Measurements from ENCODE around the gene FNDC3B. TPM values are rescaled to one million over a fixed set of nuclear protein-coding genes. Genes with fewer than 3 reads are reported as not detected.
A peak's percentile ranks its signal among the peaks of the same experiment; 100 is the strongest.

The FNDC3B gene
- total RNA-seq, 1 donor from 2014 or later, result 56.1 TPM

DNA sequence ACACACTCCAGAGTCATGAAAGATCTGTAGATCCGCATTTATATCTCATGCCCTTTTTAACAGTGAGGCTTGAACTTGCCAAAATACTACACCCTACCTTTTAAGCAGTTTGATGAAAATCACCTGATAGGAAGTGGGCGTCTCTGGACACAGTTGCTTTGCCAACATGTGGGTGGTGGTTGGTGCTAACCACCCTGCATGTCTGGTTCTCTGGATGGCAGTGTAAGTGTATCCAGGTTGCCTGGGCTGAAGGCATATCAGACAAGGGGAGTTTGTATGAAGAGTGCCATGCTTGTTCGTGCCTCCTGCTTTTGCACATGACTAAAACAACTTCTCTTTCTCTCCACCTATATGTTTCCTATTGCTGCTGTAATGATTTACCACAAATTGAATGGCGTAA, 249.3 kb downstream of the FNDC3B start:
- DNase-seq (no peak), ATAC-seq (ENCODE audit: poor library complexity) (no peak)
- intact Hi-C loops (cut with DNase I), result no loop called here

DNA sequence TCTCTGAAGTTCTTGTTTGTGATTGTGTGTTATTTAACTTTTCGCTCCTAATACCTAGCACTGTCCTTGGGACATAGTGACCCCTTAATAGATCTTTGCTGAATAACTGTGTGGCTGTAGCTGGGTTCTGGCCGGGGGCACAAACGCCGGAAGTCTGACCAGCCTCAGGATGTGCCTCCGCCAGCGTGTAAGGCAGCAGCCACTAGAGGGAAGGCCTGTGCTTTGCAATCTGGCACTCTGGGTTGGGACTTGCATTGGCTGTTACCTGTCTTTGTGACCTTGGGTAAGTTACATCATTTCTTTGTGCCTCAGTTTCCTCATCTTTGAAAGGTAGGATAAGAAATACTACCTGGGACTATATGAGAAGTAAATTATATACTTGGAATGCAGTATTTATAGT, 250.2 kb downstream of the FNDC3B start:
- peak; percentile 58 for DNase-seq

GRCh38 chr3:172290457-172290856, 251.1 kb downstream of the FNDC3B start:
- intact Hi-C loops (cut with DNase I), result no loop called here
- DNase-seq (no peak), ATAC-seq (ENCODE audit: poor library complexity) (no peak)

More for the DNA sequence above, 250.2 kb downstream of the FNDC3B start:
- intact Hi-C loops (cut with DNase I), result no loop called here
- ATAC-seq (ENCODE audit: poor library complexity), result no peak

GRCh38 chr3:172291650-172292049, 252.3 kb downstream of the FNDC3B start:
- intact Hi-C loops (cut with DNase I), result no loop called here
- ATAC-seq (ENCODE audit: poor library complexity), result peak; percentile 14
- no peak for DNase-seq

- intact Hi-C loops (cut with DNase I), result no loop called here
- DNase-seq (no peak), ATAC-seq (ENCODE audit: poor library complexity) (peak; percentile 51)
Measured at GRCh38 chr3:172292422-172292821, 253.0 kb downstream of the FNDC3B start.

- ATAC-seq (ENCODE audit: poor library complexity), result no peak
- DNase-seq, result no peak
- intact Hi-C loops (cut with DNase I), result no loop called here
Measured at GRCh38 chr3:172293093-172293492, 253.7 kb downstream of the FNDC3B start.

- intact Hi-C loops (cut with DNase I), result no loop called here
- DNase-seq, result no peak
- ATAC-seq (ENCODE audit: poor library complexity), result no peak
Measured at GRCh38 chr3:172294223-172294806, 254.9 kb downstream of the FNDC3B start.

DNA sequence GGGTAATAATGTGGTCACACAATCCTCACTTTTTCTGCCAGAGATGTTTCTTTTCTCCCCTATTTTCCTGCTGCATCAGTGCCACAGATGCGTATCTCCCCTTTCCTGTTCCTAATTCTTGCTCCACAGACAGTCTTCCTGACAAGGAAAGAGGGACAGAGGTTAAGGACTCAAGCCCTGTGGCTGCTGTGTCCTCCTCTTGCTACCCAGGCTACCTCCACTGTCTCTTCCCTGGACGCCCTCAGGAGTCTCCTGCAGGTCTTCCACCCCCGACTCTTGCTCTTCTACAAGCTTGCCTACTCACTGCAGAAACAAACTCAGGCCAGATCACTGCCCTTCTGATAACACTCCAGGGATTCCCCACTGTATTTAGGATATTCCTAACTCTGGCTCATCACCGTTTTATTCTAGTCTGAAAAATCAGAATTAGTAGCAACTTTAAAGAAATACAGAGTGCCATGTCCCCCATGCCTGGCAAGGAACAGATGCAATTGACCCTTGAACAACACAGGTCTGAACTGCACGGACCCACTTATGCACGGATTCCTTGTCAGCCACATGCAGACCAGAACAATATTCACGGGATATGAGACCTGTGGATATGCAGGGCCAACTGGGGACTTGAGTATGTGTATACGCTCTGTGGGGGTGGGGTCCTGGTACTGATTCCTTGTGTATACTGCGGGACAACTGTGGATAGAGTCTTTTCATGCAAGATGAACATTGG, 257.0 kb downstream of the FNDC3B start:
- DNase-seq (no peak), ATAC-seq (ENCODE audit: poor library complexity) (no peak)
- intact Hi-C loops (cut with DNase I), result no loop called here

DNA sequence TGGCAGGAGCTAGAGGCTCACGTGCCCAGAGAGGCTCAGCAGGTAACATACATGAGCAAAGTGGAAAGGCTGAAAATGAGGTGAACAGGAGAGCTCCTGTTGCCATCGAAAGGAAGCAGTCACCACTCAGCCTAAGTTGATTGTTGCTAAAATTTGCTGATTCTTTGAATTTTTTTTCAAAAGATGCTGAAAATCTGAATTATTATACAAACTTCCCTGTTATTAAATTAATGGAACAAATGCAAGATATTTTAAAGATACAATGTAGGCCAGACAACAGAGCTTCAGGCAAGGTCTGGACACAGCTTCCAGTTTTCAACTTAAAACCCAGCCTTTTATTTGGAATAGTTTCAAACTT, 257.6 kb downstream of the FNDC3B start:
- no peak for DNase-seq
- intact Hi-C loops (cut with DNase I), result no loop called here
- ATAC-seq (ENCODE audit: poor library complexity), result no peak

- ATAC-seq (ENCODE audit: poor library complexity), result no peak
- intact Hi-C loops (cut with DNase I), result no loop called here
- DNase-seq, result no peak
Measured at GRCh38 chr3:172298247-172298646, 258.9 kb downstream of the FNDC3B start.

GRCh38 chr3:172300187-172300586, 260.8 kb downstream of the FNDC3B start:
- intact Hi-C loops (cut with DNase I), result no loop called here
- DNase-seq (no peak), ATAC-seq (ENCODE audit: poor library complexity) (no peak)

DNA sequence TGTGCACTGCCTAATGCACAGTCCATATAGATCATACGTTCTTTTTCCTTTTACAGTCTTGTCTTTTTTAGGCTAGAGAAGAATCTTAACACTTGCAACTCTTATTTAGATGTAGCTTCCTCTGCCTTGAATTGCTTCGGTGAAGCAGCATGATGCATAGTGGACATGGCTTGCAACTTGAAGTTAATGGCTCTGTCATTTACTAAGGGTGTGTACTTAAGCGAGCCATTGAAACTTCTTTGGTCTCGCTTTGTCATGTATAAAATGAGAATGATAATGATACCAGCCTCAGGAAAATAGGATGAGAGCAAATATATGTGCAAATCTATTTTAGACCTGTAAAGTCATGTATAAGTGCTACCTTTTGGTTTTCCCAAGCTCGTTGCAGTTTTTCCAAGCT, 261.5 kb downstream of the FNDC3B start:
- DNase-seq, result no peak
- ATAC-seq (ENCODE audit: poor library complexity), result no peak
- intact Hi-C loops (cut with DNase I), result no loop called here

DNA sequence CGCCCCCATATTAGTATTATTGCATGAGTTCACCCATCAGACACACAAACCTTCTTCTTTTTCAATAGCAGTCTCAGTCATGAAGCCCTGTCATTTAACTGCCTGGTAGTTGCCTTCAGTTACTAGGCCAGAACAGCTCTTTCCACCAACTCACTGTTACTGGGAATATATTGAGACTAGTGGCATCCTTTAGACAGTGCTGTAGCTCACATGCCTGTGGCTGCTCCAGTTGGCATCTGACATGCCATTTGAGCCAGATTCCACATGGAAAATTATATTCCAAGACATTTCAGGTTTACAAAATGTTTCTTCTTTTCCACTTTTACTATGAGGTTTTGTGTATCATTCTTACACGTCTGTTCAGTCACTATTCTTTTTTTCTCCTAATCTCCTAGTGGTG, 262.8 kb downstream of the FNDC3B start:
- DNase-seq (no peak), ATAC-seq (ENCODE audit: poor library complexity) (no peak)
- intact Hi-C loops (cut with DNase I), result no loop called here

DNA sequence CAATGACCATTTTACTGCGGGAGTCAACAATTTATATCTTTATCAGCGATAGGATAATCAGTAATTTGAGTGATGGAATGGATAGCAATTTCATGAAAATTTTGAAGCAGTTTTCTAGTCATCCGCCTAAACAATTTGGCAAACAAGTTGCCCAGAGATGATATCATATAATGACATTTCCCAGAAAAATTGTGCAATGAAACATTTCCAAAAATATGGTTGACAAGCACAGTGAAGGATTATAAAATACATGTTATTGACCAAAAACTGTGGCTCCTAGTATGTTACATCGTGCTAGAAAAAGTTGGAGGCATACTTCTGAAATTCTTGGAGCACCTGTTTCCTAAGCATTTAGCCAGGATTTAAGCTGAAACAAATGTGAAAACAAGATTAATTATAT, 263.8 kb downstream of the FNDC3B start:
- intact Hi-C loops (cut with DNase I), result no loop called here
- DNase-seq (no peak), ATAC-seq (ENCODE audit: poor library complexity) (peak; percentile 15)

DNA sequence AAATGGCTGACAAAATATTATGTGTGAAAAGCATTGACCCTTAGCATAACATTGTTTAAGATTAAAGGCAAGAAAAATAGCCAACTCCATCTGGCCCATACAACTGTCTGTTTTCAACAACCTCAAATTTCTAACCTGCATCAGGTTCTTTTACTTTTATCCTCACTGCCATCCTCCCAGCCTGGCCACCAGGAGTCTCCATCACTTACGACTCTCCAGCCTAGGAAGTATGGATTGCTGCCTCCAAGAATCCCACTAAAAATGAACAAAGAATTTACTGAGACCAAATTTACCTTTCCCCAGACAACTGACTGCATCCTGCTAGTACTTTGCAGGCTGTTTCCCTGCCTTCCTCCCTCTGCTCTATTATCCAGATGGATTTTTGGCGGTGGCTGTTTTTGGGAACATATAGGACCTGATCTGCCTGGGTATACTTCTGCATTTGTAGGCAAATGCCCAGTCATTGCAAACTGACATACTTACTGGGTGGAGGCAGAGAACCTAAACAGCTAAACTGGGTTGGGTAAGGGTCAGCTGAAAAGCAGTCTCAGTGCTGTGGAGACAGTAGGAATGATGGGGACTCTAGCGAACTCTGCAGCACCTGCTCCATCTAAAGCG, 264.7 kb downstream of the FNDC3B start:
- intact Hi-C loops (cut with DNase I), result no loop called here
- DNase-seq, result no peak
- ATAC-seq (ENCODE audit: poor library complexity), result no peak

DNA sequence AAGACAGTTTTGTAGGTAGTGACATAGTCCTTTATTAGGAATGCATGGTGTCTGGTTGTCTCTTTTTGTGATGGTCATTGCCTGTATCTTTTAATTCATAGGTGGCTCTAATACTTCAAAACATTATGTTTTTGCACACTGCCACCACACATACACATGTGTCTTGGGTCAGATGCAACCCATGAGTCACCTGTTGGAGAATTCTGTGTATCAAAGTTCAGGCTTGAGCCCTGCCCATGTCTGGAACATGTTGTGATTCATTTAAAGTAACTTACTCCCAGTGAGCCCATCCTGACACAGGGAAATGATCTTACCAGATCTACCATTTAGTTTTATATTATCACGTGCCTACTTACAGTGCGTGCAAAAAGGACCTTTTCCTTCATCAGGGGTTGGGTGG, 266.2 kb downstream of the FNDC3B start:
- DNase-seq (no peak), ATAC-seq (ENCODE audit: poor library complexity) (no peak)
- intact Hi-C loops (cut with DNase I), result no loop called here

DNA sequence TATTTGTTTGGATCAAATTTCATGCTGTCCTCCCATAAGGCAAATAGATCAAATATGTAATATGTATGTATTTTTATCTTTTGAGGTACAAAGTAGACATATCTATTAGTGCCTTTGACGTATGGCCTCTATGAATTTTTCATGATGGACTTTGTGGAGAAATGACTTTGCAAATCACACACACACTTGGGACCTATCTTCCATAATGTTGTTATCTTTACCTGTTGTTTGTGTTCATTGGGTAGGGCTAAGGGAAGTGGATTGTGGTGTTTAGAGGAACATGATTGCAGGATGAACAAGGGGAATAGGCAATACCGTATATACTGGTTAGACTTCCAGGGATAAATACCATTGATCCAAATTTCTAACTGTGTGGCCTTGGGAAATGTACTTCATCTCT, 266.6 kb downstream of the FNDC3B start:
- ATAC-seq (ENCODE audit: poor library complexity), result no peak
- intact Hi-C loops (cut with DNase I), result no loop called here
- no peak for DNase-seq

DNA sequence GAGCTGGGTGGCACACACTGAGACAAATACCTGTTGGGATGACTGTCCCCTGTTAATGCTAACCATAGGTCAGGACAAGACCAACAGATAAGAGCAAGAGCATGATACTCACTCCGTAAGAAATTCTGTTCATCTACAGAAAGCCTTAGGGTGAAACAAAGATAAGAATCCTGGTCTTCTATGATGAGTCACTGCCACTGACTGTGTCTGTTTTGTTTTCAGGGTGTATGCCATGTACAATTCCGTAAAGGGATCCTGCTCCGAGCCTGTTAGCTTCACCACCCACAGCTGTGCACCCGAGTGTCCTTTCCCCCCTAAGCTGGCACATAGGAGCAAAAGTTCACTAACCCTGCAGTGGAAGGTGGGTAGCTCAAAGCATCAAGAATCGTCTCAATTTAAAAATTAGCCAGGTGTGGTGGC, 267.8 kb downstream of the FNDC3B start:
- no peak for ATAC-seq (ENCODE audit: poor library complexity)
- intact Hi-C loops (cut with DNase I), result no loop called here
- no peak for DNase-seq

DNA sequence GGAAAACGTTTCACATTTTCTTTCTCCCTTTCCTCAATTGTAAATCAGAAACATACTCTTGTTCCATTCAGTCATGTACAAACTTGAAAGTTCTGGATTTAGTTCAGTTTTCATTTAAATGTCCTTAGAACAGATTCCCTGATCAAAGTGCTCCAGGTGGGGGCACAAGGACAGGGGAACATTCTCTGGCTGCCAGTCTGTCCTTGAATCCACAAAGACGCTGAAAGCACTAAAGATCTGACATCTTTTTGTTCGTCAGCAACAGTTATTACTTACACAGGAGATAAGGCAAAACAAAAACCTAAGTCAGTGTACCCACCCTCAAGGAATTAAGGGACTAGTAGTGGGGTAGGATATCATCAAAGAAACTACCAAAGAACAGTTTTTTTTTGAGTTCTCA, 269.7 kb downstream of the FNDC3B start:
- intact Hi-C loops (cut with DNase I), result loop anchor here (2.0 kb wide), 1 partner anchor 32 kb away; no protein-coding TSS in a partner anchor
- ATAC-seq (ENCODE audit: poor library complexity), result no peak

DNA sequence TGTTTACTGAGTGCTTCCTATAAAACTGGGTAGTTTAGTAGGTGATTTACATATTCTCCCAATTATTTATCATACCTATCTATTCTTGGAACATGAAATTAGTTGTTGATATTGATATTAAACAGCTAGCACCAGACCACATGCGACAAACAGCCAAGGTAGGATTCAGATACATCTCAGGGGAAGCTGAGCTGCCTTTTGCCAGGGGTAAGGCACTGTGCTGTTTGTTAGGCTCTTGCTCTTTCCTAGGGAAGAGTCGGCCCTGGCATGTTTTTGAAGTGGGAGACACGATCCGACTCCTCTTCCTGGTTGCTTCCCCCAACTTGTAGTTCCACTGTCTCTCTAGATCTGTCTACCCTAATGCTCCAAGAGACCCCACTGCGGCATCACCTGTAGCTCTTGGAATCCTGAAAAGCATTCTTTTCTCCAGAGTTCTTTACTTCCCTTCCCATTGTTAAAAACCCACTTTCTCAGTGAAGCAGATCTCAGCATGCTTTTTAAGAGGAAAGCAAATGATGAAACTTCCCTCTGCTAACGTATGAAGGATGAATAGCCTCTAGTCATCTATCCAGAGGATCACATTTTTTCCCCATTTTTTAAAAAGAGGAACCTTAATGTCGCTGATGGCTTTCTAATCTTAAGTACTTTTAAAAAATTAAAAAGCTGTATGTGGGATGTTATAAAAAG, 270.5 kb downstream of the FNDC3B start:
- no peak for DNase-seq
- intact Hi-C loops (cut with DNase I), result loop anchor here (2.0 kb wide), 1 partner anchor 33 kb away; no protein-coding TSS in a partner anchor
- no peak for ATAC-seq (ENCODE audit: poor library complexity)

More for the DNA sequence above, 269.7 kb downstream of the FNDC3B start:
- DNase-seq, result no peak
